ENCODE data around the gene DMXL1. TPM values are rescaled to one million over a fixed set of nuclear protein-coding genes. Genes with fewer than 3 reads are reported as not detected.
"Not testable (repeated sequence)": the region's sequence is repeated elsewhere in the genome, so short reads cannot be mapped to it uniquely, and the experiment has no call there.

Gene DMXL1
- total RNA-seq, 1 donor from 2014 or later: 27.5 TPM

- ATAC-seq: no peak
These were observed 141.1 kb downstream of the DMXL1 start for GRCh38 chr5:119212026-119212425.

GRCh38 chr5:119212676-119213075, 141.8 kb downstream of the DMXL1 start:
- ATAC-seq: no peak

GRCh38 chr5:119217183-119217582, 146.3 kb downstream of the DMXL1 start:
- no peak for ATAC-seq

- no peak for ATAC-seq
These were observed 148.2 kb downstream of the DMXL1 start for GRCh38 chr5:119218830-119219782.

- ATAC-seq: no peak
These were observed 149.8 kb downstream of the DMXL1 start for GRCh38 chr5:119220576-119221197.

GRCh38 chr5:119221330-119221729, 150.4 kb downstream of the DMXL1 start:
- ATAC-seq: no peak

- ATAC-seq: no peak
These were observed 159.1 kb downstream of the DMXL1 start for GRCh38 chr5:119229950-119230349.

GRCh38 chr5:119238265-119239118, 167.6 kb downstream of the DMXL1 start:
- ATAC-seq: no peak

- no peak for ATAC-seq
These were observed 168.2 kb downstream of the DMXL1 start for GRCh38 chr5:119239119-119239417.

GRCh38 chr5:119239826-119240225, 168.9 kb downstream of the DMXL1 start:
- not testable (repeated sequence) for ATAC-seq

GRCh38 chr5:119243888-119244287, 173.0 kb downstream of the DMXL1 start:
- ATAC-seq: peak; percentile 94

- no peak for ATAC-seq
These were observed 180.3 kb downstream of the DMXL1 start for GRCh38 chr5:119250946-119251901.

GRCh38 chr5:119255571-119256356, 184.9 kb downstream of the DMXL1 start:
- peak; percentile 97 for ATAC-seq

GRCh38 chr5:119257613-119258012, 186.7 kb downstream of the DMXL1 start:
- ATAC-seq: no peak

- no peak for ATAC-seq
These were observed 192.8 kb downstream of the DMXL1 start for GRCh38 chr5:119263639-119264038.

GRCh38 chr5:119264186-119264585, 193.3 kb downstream of the DMXL1 start:
- ATAC-seq: no peak

GRCh38 chr5:119267958-119268386, 197.1 kb downstream of the DMXL1 start:
- peak; percentile 73 for ATAC-seq

GRCh38 chr5:119268387-119269060, 197.6 kb downstream of the DMXL1 start:
- ATAC-seq: peak; percentile 99

GRCh38 chr5:119269061-119269944, 198.4 kb downstream of the DMXL1 start:
- ATAC-seq: peak; percentile 35
